ENCODE results near the gene RGS16. TPM values are rescaled to one million over a fixed set of nuclear protein-coding genes. Genes with fewer than 3 reads are reported as not detected.

The RGS16 gene
- total RNA-seq, 1 donor from 2014 or later, result 2.3 TPM

GRCh38 chr1:182617014-182617429 is 12.8 kb upstream of the RGS16 start:
- no peak overlapping the region for H3K4me3 ChIP-seq (ENCODE audit: low read depth, low read length)
- TF ChIP-seq, protein P1, sequence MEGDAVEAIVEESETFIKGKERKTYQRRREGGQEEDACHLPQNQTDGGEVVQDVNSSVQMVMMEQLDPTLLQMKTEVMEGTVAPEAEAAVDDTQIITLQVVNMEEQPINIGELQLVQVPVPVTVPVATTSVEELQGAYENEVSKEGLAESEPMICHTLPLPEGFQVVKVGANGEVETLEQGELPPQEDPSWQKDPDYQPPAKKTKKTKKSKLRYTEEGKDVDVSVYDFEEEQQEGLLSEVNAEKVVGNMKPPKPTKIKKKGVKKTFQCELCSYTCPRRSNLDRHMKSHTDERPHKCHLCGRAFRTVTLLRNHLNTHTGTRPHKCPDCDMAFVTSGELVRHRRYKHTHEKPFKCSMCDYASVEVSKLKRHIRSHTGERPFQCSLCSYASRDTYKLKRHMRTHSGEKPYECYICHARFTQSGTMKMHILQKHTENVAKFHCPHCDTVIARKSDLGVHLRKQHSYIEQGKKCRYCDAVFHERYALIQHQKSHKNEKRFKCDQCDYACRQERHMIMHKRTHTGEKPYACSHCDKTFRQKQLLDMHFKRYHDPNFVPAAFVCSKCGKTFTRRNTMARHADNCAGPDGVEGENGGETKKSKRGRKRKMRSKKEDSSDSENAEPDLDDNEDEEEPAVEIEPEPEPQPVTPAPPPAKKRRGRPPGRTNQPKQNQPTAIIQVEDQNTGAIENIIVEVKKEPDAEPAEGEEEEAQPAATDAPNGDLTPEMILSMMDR (IDR thresholded peaks at IDR 0.05; ENCODE audit: insufficient read depth, low read length, poor library complexity, severe bottlenecking), result no peak
- no peaks in the 10 kb centered on the region for H3K27me3 ChIP-seq (ENCODE audit: control insufficient read depth, insufficient read depth, low read length)
- no peaks in the 10 kb centered on the region for H3K36me3 ChIP-seq (ENCODE audit: control insufficient read depth, insufficient read depth, low read length)
- DNase-seq (ENCODE audit: low read depth), result no peak

DNA sequence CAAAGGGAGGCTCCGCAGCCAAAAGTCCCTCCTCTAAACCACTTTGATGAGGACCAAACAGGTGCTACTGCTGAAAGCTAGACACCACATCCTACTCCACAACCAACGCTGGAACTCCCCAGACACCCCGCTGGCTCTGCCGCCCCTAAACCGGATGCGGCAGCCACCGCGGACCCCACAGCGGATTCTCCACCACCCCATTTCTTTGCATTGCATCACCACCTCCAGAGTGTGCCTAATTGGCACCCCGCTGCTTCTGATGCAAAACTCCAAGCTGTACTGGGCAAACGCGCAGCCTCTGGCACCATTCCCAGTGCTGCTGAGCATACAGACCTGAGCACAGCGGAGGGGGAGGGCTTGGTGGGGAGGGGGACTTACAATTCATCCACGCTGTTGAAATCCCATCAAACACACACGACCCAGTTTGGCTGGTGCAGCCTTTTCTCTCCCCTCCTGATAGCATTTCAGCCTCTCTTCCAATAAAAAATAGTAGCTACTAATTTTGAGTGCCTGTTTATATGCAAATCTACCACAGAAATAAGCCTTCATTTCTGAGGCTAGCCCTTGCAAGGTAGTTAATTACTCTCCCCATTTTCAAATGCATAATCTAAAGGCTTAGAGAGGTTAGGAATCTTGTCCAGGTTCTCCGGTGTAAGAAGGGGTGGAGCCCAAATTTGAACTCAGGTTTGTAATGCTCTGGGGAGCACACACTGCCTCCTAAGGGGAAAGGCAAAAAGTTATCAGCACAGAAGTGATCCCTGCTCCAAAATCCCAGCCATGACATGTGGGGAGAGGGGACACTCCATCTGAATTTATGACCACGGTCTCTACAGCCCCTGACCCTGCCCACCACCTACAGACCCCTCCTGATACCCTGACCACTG is 12.2 kb upstream of the RGS16 start:
- H3K36me3 ChIP-seq (ENCODE audit: control insufficient read depth, insufficient read depth, low read length), result no peaks in the 10 kb centered on the region
- no peak for DNase-seq (ENCODE audit: low read depth)
- H3K27me3 ChIP-seq (ENCODE audit: control insufficient read depth, insufficient read depth, low read length), result no peaks in the 10 kb centered on the region
- TF ChIP-seq, protein P1 (IDR thresholded peaks at IDR 0.05; ENCODE audit: insufficient read depth, low read length, poor library complexity, severe bottlenecking), result no peak
- no peak overlapping the region for H3K4me3 ChIP-seq (ENCODE audit: low read depth, low read length)

- no peak overlapping the region for H3K4me3 ChIP-seq (ENCODE audit: low read depth, low read length)
- no peaks in the 10 kb centered on the region for H3K27me3 ChIP-seq (ENCODE audit: control insufficient read depth, insufficient read depth, low read length)
- no peaks in the 10 kb centered on the region for H3K36me3 ChIP-seq (ENCODE audit: control insufficient read depth, insufficient read depth, low read length)
- no peak for DNase-seq (ENCODE audit: low read depth)
- TF ChIP-seq, protein P1 (IDR thresholded peaks at IDR 0.05; ENCODE audit: insufficient read depth, low read length, poor library complexity, severe bottlenecking), result no peak
Observed at GRCh38 chr1:182615468-182616129, 11.4 kb upstream of the RGS16 start.

- TF ChIP-seq, protein P1 (IDR thresholded peaks at IDR 0.05; ENCODE audit: insufficient read depth, low read length, poor library complexity, severe bottlenecking), result no peak
- H3K36me3 ChIP-seq (ENCODE audit: control insufficient read depth, insufficient read depth, low read length), result no peaks in the 10 kb centered on the region
- DNase-seq (ENCODE audit: low read depth), result peak; percentile 43
- H3K27me3 ChIP-seq (ENCODE audit: control insufficient read depth, insufficient read depth, low read length), result no peaks in the 10 kb centered on the region
- H3K4me3 ChIP-seq (ENCODE audit: low read depth, low read length), result peak overlapping the region; percentile 30
Observed at GRCh38 chr1:182614796-182615454, 10.7 kb upstream of the RGS16 start.

DNA sequence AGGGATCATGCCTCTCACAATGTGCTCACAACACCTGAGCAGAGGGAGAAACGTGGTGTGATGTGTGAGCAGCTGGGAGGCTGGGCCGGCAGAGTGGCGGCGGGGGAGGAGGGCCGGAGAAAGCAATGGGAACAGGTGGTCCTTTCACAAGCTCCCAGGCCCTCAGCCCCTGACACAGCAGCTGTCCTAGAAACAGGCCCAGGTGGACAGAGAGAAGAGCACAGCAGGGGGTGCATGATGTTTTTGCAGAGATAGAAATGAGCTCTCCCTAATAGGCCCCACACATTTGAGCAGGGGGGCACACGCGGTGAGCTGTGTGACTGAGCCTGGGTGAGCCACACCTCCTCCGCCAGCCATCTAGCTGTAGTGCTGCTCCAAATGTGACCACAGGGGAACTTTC is 7.6 kb upstream of the RGS16 start:
- no peaks in the 10 kb centered on the region for H3K36me3 ChIP-seq (ENCODE audit: control insufficient read depth, insufficient read depth, low read length)
- no peak for DNase-seq (ENCODE audit: low read depth)
- H3K4me3 ChIP-seq (ENCODE audit: low read depth, low read length), result no peak overlapping the region
- TF ChIP-seq, protein P1 (IDR thresholded peaks at IDR 0.05; ENCODE audit: insufficient read depth, low read length, poor library complexity, severe bottlenecking), result no peak
- no peaks in the 10 kb centered on the region for H3K27me3 ChIP-seq (ENCODE audit: control insufficient read depth, insufficient read depth, low read length)
